CD4-positive, alpha-beta memory T cell (primary cell): ENCODE measurements around the gene LRP1B. TPM values are rescaled to one million over a fixed set of nuclear protein-coding genes. Genes with fewer than 3 reads are reported as not detected.

Experiments used
- CTCF ChIA-PET: fragments of 350-600 bp; sonication (Branson Sonifier 250); formaldehyde crosslinking; loops from one replicate; lab custom pipeline; 2021; ENCODE audit warnings: inconsistent platforms; ENCODE audit not compliant: partially characterized antibody; lab: Charles Lee
- POLR2A ChIA-PET: fragments of 350-600 bp; sonication (Branson Sonifier 250); formaldehyde crosslinking; loops from one replicate; lab custom pipeline; 2021; ENCODE audit not compliant: partially characterized antibody; lab: Charles Lee
- DNase-seq, 5 donors: peaks; one replicate each; pipeline versions ENCODE4 v3.0.0 to v3.0.0-alpha.2; 2020 to 2022; ENCODE audit warnings: mixed read lengths in 1 of 5
- H3K27ac ChIP-seq: one replicate; pipeline ENCODE4 v1.7.0; 2013; ENCODE audit warnings: low read depth, low read length
- H3K27me3 ChIP-seq: 2 replicates; pipeline ENCODE4 v1.7.0; 2013; ENCODE audit warnings: mild to moderate bottlenecking, low read length, moderate library complexity; ENCODE audit not compliant: insufficient read depth
- H3K36me3 ChIP-seq: 2 replicates; pipeline ENCODE4 v1.7.0; 2013; ENCODE audit warnings: mild to moderate bottlenecking, low read length, moderate library complexity; ENCODE audit not compliant: insufficient read depth
- H3K4me1 ChIP-seq: 2 replicates; pipeline ENCODE4 v1.7.0; 2013; ENCODE audit warnings: mild to moderate bottlenecking, low read length, moderate library complexity; ENCODE audit not compliant: insufficient read depth
- H3K4me3 ChIP-seq, 2 donors: one replicate each; pipeline ENCODE4 v1.7.0; 2013; ENCODE audit warnings: low read length in 2 of 2, mild to moderate bottlenecking in 1 of 2
- H3K9me3 ChIP-seq, 2 donors: one replicate each; pipeline ENCODE4 v1.7.0; 2013; ENCODE audit warnings: low read length in 2 of 2, control low read depth in 1 of 2; ENCODE audit not compliant: control insufficient read depth in 1 of 2
- H3K27ac Mint-ChIP-seq, 7 donors: one replicate each; pipeline ENCODE4 v1.8.0; 2020 to 2021; ENCODE audit warnings: mixed read lengths in 7 of 7, mild to moderate bottlenecking in 6 of 7, inconsistent platforms in 3 of 7, moderate library complexity in 3 of 7
- H3K27me3 Mint-ChIP-seq, 2 donors: one replicate each; pipeline ENCODE4 v1.8.0; 2020 to 2021; ENCODE audit warnings: mixed read lengths in 2 of 2
- H3K36me3 Mint-ChIP-seq, 2 donors: one replicate each; pipeline ENCODE4 v1.8.0; 2020 to 2021; ENCODE audit warnings: mixed read lengths in 2 of 2, inconsistent platforms in 1 of 2, mild to moderate bottlenecking in 1 of 2
- H3K4me1 Mint-ChIP-seq, 4 donors: one replicate each; pipeline ENCODE4 v1.8.0; 2020 to 2021; ENCODE audit warnings: mixed read lengths in 4 of 4, mild to moderate bottlenecking in 1 of 4
- H3K4me3 Mint-ChIP-seq, 8 donors: one replicate each; pipeline ENCODE4 v1.8.0; 2020 to 2021; ENCODE audit warnings: mixed read lengths in 8 of 8, mild to moderate bottlenecking in 7 of 8, moderate library complexity in 6 of 8, inconsistent platforms in 3 of 8
- H3K9me3 Mint-ChIP-seq, 8 donors: one replicate each; pipeline ENCODE4 v1.8.0; 2020 to 2021; ENCODE audit warnings: mixed read lengths in 8 of 8, mild to moderate bottlenecking in 5 of 8, inconsistent platforms in 3 of 8, moderate library complexity in 1 of 8
- intact Hi-C: fragments of 100-400 bp; cut with micrococcal nuclease; formaldehyde crosslinking; loops from one replicate; pipeline ENCODE4 v1.15.1; 2023
- polyA plus RNA-seq, 2 donors: library from polyadenylated mRNA; unstranded; fragments of 300-500 nt; fragmentation: Illumina TruSeq; gene quantifications; one replicate each; pipeline ENCODE4 v1.2.3, GENCODE V29; 2021
- total RNA-seq, 2 experiments: library from RNA; stranded (reverse); gene quantifications; one replicate each; pipeline ENCODE4 v1.2.3, GENCODE V29; 2021

LRP1B gene
- total and polyA plus RNA-seq, 4 experiments from 2014 or later = not detected

- H3K36me3 ChIP-seq = no peaks in the 10 kb centered on the region
- H3K27ac ChIP-seq = no peak overlapping the region
- peaks cover 0 to 3% of the 10 kb centered on the region in 2 donors for H3K9me3 ChIP-seq
- H3K27me3 Mint-ChIP-seq = no peaks in the 10 kb centered on the region
- DNase-seq = no peak
- intact Hi-C loops = no loop called here
- peaks cover 0 to 31% (median 10%) of the 10 kb centered on the region in 8 donors for H3K9me3 Mint-ChIP-seq
- no peak overlapping the region for H3K4me3 ChIP-seq
- H3K4me1 ChIP-seq = no peaks in the 10 kb centered on the region
- no peaks in the 10 kb centered on the region for H3K27me3 ChIP-seq
- H3K27ac Mint-ChIP-seq = no peak overlapping the region
- ChIA-PET POLR2A (no interaction called here), CTCF (no interaction called here)
- H3K4me1 Mint-ChIP-seq = no peaks in the 10 kb centered on the region
- no peak overlapping the region for H3K4me3 Mint-ChIP-seq
- H3K36me3 Mint-ChIP-seq = no peaks in the 10 kb centered on the region
Observed at GRCh38 chr2:140892911-140893637, 1237.7 kb downstream of the LRP1B start.

GRCh38 chr2:140892436-140892835 lies 1238.4 kb downstream of the LRP1B start:
- peaks cover 0 to 31% (median 11%) of the 10 kb centered on the region in 8 donors for H3K9me3 Mint-ChIP-seq

GRCh38 chr2:140891614-140892212 lies 1239.1 kb downstream of the LRP1B start:
- Histone ChIP-seq H3K9me3 (peaks cover 0 to 3% of the 10 kb centered on the region in 2 donors), H3K27ac (no peak overlapping the region), H3K4me3 (no peak overlapping the region), H3K27me3 (no peaks in the 10 kb centered on the region), H3K4me1 (no peaks in the 10 kb centered on the region), H3K36me3 (no peaks in the 10 kb centered on the region)
- DNase-seq = no peak
- POLR2A ChIA-PET = no interaction called here
- CTCF ChIA-PET = no interaction called here
- H3K9me3 Mint-ChIP-seq = peaks cover 0 to 31% (median 10%) of the 10 kb centered on the region in 8 donors
- H3K4me3 Mint-ChIP-seq = no peak overlapping the region
- intact Hi-C loops = no loop called here
- H3K27me3 Mint-ChIP-seq = no peaks in the 10 kb centered on the region
- H3K36me3 Mint-ChIP-seq = no peaks in the 10 kb centered on the region
- H3K4me1 Mint-ChIP-seq = no peaks in the 10 kb centered on the region
- no peak overlapping the region for H3K27ac Mint-ChIP-seq

More at GRCh38 chr2:140892436-140892835, 1238.4 kb downstream of the LRP1B start:
- Histone ChIP-seq H3K4me1 (no peaks in the 10 kb centered on the region), H3K27me3 (no peaks in the 10 kb centered on the region), H3K27ac (no peak overlapping the region), H3K36me3 (no peaks in the 10 kb centered on the region), H3K9me3 (peaks cover 0 to 3% of the 10 kb centered on the region in 2 donors), H3K4me3 (no peak overlapping the region)
- Mint-ChIP-seq H3K4me1 (no peaks in the 10 kb centered on the region), H3K36me3 (no peaks in the 10 kb centered on the region), H3K27ac (no peak overlapping the region), H3K4me3 (no peak overlapping the region), H3K27me3 (no peaks in the 10 kb centered on the region)
- CTCF ChIA-PET = no interaction called here
- DNase-seq = no peak
- POLR2A ChIA-PET = no interaction called here
- intact Hi-C loops = no loop called here

GRCh38 chr2:140882671-140883620 lies 1247.9 kb downstream of the LRP1B start:
- Mint-ChIP-seq H3K4me1 (no peaks in the 10 kb centered on the region), H3K27me3 (no peaks in the 10 kb centered on the region), H3K27ac (no peak overlapping the region), H3K36me3 (no peaks in the 10 kb centered on the region), H3K4me3 (no peak overlapping the region), H3K9me3 (peaks cover 3 to 9% (median 6%) of the 10 kb centered on the region in 8 donors)
- intact Hi-C loops = no loop called here
- DNase-seq = no peak
- H3K4me3 ChIP-seq = no peak overlapping the region
- H3K36me3 ChIP-seq = no peaks in the 10 kb centered on the region
- H3K9me3 ChIP-seq = no peaks in the 10 kb centered on the region
- no peaks in the 10 kb centered on the region for H3K4me1 ChIP-seq
- H3K27ac ChIP-seq = no peak overlapping the region
- POLR2A ChIA-PET = no interaction called here
- CTCF ChIA-PET = no interaction called here
- no peaks in the 10 kb centered on the region for H3K27me3 ChIP-seq

- DNase-seq = no peak
- H3K4me3 Mint-ChIP-seq = no peak overlapping the region
Observed at GRCh38 chr2:140880573-140880972, 1250.2 kb downstream of the LRP1B start.

GRCh38 chr2:140876015-140876414 lies 1254.8 kb downstream of the LRP1B start:
- CTCF ChIA-PET = no interaction called here
- no peak overlapping the region for H3K4me3 Mint-ChIP-seq
- H3K4me3 ChIP-seq = no peak overlapping the region
- H3K27me3 ChIP-seq = no peaks in the 10 kb centered on the region
- H3K36me3 Mint-ChIP-seq = no peaks in the 10 kb centered on the region
- no peaks in the 10 kb centered on the region for H3K4me1 Mint-ChIP-seq
- POLR2A ChIA-PET = no interaction called here
- no peaks in the 10 kb centered on the region for H3K27me3 Mint-ChIP-seq
- DNase-seq = no peak
- H3K9me3 ChIP-seq = no peaks in the 10 kb centered on the region
- H3K27ac ChIP-seq = no peak overlapping the region
- intact Hi-C loops = no loop called here
- H3K9me3 Mint-ChIP-seq = peaks cover 2 to 22% (median 8%) of the 10 kb centered on the region in 8 donors
- H3K36me3 ChIP-seq = no peaks in the 10 kb centered on the region
- H3K27ac Mint-ChIP-seq = no peak overlapping the region
- H3K4me1 ChIP-seq = no peaks in the 10 kb centered on the region

More at GRCh38 chr2:140880573-140880972, 1250.2 kb downstream of the LRP1B start:
- peaks cover 3 to 12% (median 7%) of the 10 kb centered on the region in 8 donors for H3K9me3 Mint-ChIP-seq
- no peaks in the 10 kb centered on the region for H3K4me1 Mint-ChIP-seq
- intact Hi-C loops = no loop called here
- no peak overlapping the region for H3K27ac Mint-ChIP-seq
- H3K27me3 Mint-ChIP-seq = no peaks in the 10 kb centered on the region
- Histone ChIP-seq H3K4me3 (no peak overlapping the region), H3K9me3 (no peaks in the 10 kb centered on the region), H3K4me1 (no peaks in the 10 kb centered on the region), H3K27ac (no peak overlapping the region), H3K27me3 (no peaks in the 10 kb centered on the region), H3K36me3 (no peaks in the 10 kb centered on the region)
- ChIA-PET CTCF (no interaction called here), POLR2A (no interaction called here)
- no peaks in the 10 kb centered on the region for H3K36me3 Mint-ChIP-seq
